ENCODE data around the gene MYCL. TPM values are rescaled to one million over a fixed set of nuclear protein-coding genes. Genes with fewer than 3 reads are reported as not detected.

The MYCL gene
- total RNA-seq, 1 donor from 2014 or later: 0.32 TPM

DNA sequence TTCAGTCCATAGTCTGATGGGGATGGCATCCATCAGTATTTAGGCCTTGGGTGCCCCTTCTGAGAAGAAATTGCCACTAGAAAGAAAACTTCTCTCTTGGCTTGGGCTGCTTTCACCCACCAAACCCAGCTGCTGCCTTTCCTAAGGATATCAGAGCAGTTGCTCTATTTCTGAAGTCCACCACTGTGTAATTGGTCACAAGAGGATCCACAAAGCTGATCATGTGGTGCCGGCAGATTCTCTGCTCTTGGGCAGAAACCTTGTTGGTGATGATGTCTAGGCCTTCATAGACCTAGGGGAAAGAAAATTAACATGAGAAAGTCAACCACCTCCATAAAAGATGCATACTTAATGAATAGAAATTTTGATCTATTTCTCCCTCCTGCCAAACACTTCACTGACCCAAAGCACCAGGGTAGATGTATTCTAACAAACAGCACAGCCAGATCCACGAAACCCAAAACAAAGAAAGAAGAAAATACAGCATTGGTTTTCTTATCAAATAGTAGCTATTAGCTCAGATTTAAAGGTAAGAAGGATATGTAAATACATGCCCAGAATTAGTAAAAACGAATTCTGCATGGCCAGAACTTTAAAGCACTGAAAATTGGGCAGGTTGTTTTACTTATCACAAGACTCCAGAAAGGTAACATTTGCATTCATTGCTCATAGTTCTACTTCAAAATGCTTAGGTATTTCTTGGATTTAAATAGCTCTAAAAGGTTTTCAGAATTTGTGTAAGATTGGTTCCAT lies 44.4 kb downstream of the MYCL start:
- no peak for DNase-seq (ENCODE audit: low spot score)

GRCh38 chr1:39854738-39855137 lies 47.0 kb downstream of the MYCL start:
- no peak for DNase-seq (ENCODE audit: low spot score)

DNA sequence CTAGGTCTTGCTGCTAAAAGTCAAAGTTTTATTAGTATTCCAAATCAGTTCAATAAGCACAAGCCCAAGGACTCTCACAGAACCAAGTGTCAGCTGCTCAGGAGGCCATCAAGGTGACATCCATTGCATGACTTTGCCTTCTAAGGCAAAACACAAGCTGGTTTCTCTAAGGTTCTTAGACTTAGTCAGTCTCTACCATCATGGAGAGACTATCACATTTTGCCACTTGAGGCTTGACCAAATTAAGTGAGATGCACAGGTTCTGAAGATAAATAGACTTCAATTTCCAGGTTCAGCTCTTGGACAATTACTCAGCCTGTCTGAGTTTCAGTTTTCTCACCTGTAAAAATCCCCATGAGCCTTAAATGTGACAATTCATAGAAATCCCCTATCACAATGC lies 47.4 kb downstream of the MYCL start:
- no peak for DNase-seq (ENCODE audit: low spot score)

DNA sequence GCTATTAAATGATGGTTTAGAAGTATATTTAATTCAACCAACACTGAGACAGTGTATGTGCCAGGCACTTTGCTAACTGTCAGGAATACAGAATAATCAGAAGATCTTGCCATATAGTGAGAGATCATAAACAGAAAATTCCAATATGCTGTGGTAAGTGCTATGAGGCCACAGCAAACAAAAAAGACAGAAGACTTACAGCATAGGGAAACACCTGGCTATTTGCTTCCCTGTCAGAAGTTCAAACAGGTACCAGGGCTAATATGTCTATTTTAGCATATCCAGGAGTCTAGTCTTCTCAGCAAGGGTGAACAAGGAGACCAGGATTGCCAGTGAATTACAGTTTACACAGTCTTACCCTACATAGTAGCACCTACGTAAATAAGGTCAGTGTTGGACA lies 48.8 kb downstream of the MYCL start:
- no peak for DNase-seq (ENCODE audit: low spot score)

- no peak for DNase-seq (ENCODE audit: low spot score)
Measured at GRCh38 chr1:39852214-39852791, 49.4 kb downstream of the MYCL start.

DNA sequence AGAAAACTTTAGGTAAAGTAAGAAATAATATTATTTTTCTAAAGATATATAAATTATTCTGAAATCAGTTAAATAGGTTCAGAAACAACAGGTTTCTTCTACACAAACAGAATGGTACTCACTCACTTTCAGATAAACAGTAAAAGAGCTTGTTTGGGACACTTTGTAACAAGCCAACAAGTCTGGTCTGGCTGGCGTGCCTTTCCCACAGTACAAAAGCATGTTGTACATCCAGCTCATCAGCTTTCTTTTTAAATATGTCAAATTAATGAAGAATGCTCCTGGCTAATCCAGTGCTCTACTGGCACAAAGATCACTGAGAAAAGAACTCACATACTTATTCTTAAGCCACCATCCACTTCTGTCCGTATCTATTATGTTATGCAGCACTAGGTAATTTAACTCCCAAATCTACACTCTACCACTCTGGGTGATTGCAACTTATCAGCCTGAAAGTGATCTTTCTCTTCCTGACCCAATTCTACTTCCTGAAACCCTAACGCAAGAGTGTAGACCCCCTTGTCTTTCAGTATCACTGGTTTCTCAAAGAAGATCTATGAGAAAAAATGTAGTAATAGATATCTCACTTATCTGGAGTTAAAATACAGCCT lies 51.0 kb downstream of the MYCL start:
- DNase-seq (ENCODE audit: low spot score): no peak

- no peak for DNase-seq (ENCODE audit: low spot score)
Measured at GRCh38 chr1:39849203-39849602, 52.5 kb downstream of the MYCL start.

- no peak for DNase-seq (ENCODE audit: low spot score)
Measured at GRCh38 chr1:39847940-39848339, 53.8 kb downstream of the MYCL start.

GRCh38 chr1:39846796-39847195 lies 54.9 kb downstream of the MYCL start:
- no peak for DNase-seq (ENCODE audit: low spot score)

DNA sequence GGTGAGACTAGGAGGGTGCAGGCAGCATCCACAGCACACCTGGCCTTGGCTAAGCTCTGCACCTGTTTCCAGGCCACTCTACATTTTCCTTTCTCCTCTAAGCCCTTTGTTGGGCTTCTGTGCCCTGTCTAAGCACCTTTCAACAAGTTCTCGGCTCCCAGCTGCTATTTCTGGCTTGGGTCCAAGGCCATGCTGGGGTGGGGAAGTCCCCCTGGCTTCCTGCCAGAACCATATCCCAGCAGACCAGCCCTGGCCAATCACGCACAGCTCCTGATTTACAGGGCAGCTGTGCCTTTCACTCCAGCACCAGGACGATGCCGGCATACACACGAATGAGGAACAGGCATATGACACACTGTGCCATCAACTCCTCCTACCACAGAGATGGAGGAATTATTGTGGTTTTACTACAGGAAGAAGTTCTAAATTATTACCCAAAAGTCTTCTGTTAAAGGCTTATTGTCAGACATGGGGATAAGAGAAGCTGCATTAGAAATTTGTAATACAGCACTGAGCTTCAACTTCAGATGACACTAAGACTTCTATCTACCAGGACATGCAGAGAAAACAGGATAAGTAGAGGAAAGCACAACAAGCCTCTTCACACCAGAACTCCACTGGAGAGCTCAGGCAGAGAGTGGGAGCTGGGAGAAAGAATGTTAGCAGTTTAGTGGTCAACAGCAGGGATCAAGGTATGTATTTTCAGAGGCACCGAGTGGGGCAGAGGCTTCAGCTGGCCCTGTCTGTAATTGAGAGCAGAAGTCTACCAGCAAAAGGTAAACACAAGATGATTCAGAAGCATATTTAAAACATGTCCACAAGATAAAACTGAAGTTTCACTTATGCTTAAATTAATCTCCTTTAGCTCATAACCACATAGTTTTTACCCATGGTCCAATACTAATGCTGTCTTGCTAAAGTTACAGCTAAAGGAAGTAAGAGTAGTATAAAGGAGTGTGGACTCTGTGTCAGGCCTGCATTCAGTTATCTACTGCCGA lies 55.8 kb downstream of the MYCL start:
- no peak for DNase-seq (ENCODE audit: low spot score)

Other genes with a start within 250 kb of the MYCL start
- 0.42 TPM for gene NT5C1A, start 229.8 kb downstream of the MYCL start, total RNA-seq
- gene HPCAL4, start 210.5 kb downstream of the MYCL start, total RNA-seq: not detected
- gene PPIE, start 163.0 kb downstream of the MYCL start, total RNA-seq: 28.2 TPM
- gene OXCT2, start 130.6 kb downstream of the MYCL start, total RNA-seq: 0.87 TPM
- gene BMP8B, start 113.1 kb downstream of the MYCL start, total RNA-seq: 0.74 TPM
- gene TRIT1, start 18.4 kb downstream of the MYCL start, total RNA-seq: 12.1 TPM
- gene MFSD2A, start 53.2 kb upstream of the MYCL start, total RNA-seq: 8.0 TPM
- 381 TPM for gene CAP1, start 138.8 kb upstream of the MYCL start, total RNA-seq
- gene PPT1, start 195.3 kb upstream of the MYCL start, total RNA-seq: 94.0 TPM